HG03442 (cell line): ENCODE data around the gene BAHCC1.

Experiments used
- ATAC-seq: cut with Tn5 transposase; IDR thresholded peaks from one replicate; pipeline ENCODE4 v1.9.1; 2021; ENCODE audit warnings: mild to moderate bottlenecking, moderate library complexity; ENCODE audit not compliant: unreplicated experiment

BAHCC1 gene

DNA sequence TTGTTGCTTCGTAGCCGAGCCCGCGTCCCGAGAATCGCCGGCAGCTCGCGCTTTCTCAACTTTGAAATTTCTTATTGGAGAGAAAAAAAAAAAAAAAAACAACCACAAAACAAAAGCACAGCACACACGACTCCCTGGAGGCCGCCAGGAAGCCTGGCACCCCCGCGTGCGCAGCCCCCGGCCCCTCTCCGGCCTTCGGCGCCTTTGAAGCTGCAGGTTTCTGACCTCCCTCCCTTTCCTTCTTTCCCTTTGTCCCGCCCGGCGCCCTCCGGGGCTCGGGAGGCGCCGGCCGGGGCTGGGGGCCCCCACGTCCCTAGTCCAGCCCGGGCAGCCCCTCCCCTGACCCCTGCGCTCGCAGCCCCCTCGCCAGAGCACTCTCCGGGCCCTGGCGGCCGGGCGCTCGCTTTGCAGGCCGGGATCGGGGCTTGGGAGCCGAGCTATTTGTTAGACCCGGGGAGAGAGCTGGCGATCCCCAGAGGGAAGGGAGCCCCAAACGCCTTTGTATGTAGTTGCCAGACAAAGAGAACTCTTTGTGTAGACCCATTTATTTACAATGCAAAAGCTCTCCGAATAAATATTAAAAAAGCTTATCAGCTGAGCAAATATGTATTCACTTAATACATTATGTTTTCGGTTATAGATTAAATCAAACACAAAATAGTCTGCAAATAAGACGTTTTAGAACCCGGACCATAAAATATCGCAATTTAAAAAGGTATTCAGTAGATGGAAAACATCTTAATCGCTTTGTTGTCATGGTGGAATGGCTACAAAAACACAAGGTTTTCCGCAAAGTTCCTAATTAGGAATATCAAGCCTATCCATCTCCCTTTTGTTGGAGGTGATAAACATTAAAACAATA, 2.3 kb downstream of the BAHCC1 start:
- ATAC-seq = no peak

DNA sequence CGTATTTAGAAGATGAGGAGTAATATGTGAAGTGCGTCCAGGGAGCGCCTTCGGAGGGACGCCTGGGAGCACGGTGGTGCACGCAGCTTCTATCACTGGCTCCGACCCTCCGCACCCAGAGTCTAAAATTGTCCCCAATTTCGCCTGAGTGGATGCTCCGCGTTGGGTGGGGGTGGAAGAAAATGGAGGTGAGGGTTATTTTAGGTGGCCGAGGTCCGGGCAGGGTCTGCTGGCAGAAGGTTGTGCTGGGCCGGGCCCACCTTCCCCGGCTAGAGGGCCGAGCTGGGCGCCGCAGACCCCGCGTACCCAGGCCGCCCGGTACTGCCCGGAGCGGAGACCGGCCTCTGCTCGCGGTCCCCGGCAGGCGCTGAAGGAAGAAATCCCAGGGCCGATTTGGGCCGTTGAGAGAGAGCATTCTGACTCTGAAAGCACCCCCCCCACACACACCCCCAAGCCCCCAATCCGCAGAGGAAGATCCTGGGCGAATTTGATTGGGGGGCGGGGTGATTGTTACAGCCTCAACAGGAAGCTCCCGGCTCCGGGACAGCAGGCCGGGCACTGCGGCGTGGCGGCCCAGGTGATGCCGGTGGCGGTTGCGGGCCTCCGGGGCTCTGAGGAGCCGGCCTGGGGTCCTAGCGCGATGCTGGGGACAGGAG, 3.0 kb downstream of the BAHCC1 start:
- ATAC-seq = no peak

DNA sequence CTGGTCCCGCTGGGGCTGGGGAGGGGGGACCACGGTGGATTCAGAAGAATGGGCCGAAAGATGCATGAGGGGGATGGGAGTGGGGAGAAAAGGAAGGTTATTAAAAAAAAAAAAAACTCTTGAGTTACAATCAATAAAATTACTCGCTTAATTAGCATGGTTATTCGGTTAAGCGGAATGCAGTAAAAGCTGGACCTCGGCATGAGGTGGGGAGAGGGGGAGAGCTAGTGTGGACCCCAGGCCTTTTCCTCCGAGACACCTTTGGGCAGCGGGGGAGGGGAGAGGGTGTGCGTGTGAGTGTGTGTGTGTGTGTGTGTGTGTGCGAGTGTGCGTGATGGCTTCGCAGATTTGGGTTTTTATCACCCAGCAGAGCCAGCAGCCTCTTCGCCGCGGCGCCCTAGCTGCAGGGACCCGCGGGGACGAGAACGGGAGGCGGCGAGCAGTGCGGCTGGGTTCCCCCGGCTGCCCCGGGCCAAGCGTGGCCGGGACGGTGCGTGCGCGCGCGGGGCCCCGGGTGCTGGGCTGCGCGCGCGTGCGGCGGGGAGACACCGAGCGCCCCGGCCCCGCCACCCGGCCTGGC, 3.7 kb downstream of the BAHCC1 start:
- no peak for ATAC-seq

DNA sequence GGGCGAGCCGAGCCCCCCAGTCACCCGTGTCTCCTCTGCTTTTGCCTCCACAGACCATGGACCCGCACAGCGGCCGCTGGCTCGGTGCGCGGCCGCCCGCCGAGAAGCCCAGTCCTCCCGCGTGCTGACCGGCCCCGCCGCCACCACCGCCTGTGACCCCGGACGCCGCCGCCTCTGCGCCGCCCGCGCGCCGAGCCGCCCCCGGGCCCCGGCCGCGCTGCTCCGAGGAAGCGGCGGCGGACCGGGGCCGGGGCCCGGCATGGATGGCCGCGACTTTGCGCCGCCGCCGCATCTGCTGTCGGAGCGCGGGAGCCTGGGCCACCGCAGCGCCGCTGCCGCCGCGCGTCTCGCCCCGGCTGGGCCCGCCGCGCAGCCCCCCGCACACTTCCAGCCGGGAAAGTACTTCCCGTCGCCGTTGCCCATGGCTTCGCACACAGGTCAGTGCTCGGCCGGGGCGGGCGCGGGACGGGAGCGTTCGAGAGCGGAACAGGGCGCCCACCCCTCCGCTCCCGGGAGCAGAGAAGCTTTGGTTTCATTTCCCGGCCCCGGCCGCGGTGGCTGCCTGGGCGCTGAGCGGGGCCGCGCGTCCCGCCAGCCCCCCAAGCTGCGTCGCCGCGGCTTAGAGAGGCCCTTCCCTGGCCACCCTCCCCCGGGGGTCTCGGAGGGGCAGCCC, 4.4 kb downstream of the BAHCC1 start:
- no peak for ATAC-seq

DNA sequence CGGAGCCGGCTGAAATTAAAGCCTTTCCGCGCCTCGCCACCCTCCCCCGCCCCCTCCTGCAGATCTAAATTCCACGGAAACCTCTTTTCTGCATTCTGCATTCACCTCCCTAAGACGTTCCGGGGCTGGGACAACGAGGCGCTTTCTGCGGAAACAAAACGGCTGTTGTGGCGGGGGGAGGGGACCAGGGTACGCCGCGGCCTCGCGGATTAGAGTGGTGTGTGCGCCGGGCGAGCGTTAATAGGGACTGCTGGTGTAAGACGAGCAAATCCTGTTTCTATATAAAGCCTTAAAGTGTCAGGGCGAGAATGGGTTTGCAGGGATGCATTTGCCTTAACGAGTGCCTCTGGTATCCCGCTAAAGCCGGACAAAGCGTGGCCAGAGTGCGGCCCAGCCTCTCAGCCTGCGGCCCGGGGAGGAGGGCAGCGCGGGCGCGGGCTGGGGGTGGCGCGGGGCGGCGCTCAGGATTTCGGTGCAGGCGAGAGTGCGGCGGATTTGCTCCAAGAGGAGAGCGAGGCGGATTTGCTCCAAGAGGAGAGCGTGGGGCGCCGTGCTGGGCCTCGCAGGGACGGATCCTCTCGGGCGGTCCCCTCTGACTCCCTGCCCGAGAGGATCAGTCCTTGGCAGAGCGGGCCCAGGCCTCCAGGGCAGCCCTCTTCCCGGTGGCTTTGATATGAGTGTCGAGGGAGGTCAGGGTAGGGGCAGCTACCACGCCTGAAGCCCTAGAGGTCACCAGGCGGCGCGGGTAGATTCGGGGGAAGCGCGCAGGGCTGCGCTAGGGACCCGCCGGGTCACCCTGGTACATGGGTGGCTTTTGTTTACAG, 5.1 kb downstream of the BAHCC1 start:
- ATAC-seq = no peak

DNA sequence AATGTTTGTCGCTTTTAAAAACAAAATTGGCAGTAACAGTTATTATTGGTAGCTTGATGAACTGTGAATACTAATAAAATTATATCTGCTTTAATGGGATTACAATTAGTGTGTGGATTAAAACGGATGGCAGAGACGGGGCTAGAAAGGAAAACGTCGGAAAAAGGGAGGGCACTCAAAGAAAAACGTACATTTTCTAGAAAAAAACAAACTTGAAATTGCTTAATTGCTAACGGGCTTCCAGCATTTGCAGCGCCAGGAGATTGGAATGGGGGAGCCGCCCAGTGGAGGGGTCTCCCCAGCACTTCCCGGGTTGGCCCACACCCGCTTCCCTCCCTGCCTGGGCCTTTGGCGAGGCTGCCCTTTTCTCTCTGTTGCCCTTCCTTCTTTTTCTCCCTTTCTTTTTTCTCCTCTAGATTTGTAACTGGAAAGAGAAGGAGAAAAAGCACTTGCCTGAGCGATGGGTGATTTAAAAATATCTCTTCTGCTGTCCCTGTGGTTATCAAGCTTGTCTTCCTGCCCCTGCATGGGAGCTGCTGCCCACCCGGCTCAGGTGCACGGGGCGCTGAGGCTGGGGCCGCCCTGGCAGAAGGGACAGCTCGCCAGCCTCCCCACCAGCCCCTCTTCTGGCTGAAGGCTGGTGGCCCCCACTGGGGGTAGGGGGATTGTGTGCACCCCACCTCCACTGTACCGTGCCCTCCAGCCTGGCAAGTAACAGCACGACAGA, 5.9 kb downstream of the BAHCC1 start:
- no peak for ATAC-seq

DNA sequence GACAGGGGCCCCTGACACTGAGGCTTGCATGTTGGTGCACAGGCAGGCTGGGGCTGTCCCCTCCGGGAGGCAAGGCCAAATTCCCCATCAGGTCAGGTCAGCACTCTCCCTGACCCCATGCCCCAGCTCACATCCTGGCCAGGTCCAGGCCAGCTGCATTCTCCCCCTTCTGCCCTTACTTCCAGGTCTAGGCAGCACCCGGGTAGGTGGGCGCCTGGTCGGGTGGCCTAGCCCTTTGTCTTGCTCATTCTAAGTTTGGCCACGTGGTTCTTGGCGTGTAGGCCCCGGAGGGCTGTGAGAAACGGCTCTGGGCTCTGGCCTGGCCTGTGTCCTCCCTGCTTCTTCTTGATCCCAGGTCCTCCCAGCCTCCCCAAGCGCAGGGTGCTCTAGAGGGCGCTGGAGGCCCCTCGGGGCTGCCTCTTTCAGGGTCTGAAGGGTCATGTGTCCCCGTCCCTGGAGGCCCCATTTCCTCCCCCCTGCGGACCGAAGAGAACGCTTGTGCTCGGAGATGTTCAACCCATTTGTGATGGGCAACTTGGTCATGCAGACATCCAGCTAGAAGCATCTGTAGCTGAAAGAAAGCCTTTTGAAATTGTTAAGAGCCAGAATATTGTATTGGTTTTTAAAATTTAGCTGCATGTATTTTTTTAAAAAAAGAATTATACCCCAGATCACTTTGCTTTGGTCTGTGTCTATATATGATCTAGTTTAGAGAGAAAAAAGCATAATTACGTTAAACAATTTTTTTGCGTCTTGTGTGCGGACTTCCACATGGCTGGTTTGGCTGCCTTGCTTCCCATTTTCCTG, 6.7 kb downstream of the BAHCC1 start:
- ATAC-seq = no peak

DNA sequence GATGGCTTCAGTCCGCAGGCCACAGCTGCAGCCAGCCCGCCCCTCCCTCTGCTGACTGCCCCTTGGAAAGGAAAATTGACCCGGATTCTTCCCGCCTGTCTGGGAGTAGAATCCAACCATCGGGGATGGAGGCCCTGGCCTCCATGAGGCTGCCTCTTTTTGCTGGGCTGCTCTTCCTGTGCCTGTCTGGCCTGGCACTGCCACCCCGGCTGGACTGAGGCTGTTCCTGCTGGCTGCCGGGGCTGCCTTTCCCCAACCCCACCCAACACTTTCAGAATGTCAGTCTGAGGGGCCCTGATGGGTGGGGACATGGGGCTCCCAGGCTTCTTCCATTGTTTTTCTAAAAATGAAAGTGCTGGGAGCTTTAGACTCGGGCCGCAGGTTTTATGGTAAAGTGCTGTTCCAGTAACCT, 7.3 kb downstream of the BAHCC1 start:
- no peak for ATAC-seq

DNA sequence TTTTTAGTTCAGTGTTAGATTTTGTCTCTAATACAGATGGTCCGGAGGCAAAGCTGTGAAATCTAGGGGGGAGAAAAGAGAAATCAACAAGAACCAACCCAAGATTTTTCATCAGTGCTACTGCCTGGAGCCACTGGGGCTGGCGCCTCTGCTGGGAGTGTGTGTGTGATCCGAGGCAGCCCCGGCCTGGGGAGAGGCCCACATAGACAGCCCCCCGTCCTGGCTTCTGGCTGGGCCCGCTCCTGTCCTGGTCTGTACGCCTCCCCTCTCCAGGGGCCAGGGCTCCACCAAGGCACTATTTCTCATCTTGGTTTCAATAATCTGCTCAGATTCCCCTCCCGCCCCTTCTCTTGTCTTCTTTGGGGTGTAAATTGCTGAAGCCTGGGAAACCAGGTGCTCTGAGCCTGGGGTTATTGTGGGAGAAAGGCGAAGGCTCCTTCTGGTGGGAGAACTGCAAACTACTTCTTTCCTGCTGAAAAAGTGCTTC, 7.8 kb downstream of the BAHCC1 start:
- no peak for ATAC-seq

DNA sequence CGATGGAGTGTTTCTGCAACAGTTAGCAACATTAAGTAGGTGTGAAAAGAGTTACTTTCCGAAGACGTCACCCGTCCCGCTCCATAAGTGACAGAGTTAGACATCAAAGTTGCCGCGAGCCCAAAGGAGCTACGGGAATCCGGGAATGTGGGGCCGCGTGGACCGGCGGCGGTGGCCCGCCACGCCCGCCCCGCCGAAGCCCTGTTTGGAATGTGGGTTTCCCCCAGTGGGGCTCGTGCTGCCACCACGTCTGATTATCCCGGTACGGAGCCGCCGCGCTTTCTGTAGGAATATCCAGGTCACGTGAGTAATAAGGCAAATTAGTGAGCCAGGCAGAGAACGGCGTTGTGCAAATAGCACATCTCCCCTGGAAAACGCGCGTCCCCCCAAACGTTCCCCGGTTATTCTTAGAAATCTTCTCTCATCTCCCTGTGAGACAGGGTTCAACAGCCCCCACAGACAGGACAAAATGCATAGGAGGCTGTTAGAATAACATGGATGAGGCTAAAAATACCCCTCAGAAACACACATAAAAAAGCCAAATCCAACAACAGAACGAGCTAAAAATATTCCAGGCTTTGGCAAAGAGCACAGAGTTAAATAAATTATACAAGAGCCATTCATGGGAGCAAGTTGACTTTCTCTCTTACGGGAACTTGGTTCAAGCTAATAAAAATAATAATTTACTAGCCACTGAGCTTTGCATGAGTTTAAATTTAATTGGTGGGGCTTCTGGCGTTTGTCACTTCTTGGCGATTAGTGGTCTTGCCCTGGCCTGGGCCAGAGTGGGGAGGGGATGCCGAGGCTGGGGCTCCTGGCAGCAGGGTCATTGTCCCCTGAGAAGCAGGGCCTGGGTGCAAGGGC, 8.6 kb downstream of the BAHCC1 start:
- no peak for ATAC-seq

DNA sequence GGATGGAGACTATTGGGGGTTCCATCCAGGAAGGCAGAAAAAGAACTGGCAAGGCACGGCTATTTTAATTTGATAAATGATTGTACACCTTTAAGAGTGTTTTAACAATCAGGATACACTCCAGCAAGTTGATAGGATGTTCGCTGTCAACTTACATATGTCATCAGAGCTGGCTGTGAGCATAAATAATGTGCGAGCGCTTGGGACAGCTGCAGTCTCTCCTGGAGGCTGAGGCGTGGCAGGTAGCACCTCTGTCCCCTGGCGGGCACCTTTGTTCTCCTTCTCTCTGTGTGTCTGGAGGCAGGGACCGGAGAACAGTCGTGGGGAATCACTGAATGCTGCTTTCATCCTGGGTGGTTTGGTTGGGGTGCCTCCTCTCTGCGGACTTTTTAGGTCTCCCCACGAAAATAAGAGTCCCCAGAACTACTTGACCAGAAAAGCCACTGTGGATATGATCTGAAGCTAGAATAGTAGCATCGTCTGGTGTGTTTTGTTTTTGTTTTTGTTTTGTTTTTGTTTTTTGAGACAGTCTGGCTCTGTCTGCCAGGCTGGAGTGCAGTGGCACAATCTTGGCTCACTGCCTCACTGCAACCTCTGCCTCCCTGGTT, 9.4 kb downstream of the BAHCC1 start:
- ATAC-seq = no peak

DNA sequence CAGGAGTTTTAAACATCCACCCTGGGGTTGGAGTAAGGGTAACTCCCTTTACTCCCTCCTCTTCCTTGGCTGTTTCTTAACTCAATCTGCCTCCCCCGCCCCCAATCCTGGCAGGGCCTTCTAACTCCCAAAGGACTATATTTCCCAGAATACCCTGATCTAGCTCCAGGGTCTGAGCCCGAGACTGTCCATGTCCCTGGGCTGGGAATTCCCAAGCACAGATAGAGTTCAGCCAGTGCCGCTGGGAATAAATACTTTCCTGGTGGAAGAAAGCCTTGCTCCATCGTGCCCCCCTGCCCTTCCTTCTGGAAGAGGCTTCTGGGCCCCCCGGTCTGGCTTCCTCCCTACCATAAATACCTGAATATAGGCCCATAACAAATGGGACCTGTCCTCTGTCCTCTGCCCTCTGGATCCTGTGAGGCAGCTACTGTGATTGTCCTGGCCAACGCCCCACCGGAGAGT, 10.2 kb downstream of the BAHCC1 start:
- ATAC-seq = no peak

DNA sequence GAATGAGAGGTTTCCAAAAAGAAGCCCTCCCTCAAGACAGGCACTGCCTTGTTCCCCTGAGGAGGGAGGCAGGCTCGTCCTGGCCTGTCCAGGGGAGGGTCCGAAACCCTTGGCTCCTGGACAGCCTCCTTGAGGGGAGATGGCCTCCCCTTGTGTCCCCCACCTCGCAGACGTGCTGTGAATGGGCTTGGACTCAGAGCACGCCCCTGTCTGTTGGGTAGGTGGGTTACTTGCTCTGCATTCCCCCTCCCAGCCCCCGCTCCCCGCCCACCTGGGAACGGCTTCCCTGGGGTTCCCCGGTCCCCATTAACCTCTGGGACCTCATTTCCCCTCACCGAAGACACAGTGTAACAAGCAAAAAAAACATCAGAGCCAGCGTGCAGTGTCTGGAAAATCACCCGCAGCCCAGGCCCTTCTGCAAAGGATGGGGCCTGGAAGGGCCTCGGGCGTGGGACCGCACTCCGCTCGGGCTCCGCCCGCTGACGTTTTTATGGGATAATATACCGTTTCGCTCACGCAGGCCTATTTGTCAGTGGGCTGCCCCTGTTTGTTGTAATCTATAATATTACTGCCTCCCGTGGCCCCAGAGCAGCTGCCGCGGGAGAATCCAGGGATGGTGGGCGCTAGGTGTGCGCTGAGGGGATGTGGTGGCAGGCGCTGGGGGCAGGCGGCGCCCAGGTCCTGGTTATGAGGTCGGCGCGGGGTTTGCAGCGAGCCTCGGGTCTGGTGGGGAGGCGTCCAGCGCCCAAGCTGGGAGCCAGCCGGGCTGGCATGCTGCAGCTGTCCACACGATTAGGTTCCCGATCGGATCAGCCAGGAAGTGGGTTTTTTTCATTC, 11.1 kb downstream of the BAHCC1 start:
- no peak for ATAC-seq

DNA sequence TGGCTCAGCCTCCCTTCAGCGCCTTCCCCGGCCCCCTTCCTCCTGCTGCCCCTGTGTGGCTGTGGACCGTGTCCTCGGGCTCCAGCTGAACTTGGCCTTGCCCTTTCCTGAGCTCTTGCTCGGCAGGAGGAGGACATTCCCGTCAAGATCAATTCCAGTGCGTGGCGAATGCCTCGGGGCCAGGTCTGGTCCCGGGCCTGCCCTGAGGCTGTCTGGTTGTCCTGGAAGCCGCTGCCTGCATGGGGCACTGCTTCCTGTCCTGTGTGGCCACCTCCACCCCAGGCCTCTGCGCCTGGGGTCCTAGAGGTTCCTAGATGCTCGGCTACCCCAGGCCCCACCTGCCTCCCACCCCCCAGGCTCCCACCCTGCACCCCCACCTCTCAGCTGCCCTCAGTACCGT, 12.8 kb downstream of the BAHCC1 start:
- no peak for ATAC-seq

DNA sequence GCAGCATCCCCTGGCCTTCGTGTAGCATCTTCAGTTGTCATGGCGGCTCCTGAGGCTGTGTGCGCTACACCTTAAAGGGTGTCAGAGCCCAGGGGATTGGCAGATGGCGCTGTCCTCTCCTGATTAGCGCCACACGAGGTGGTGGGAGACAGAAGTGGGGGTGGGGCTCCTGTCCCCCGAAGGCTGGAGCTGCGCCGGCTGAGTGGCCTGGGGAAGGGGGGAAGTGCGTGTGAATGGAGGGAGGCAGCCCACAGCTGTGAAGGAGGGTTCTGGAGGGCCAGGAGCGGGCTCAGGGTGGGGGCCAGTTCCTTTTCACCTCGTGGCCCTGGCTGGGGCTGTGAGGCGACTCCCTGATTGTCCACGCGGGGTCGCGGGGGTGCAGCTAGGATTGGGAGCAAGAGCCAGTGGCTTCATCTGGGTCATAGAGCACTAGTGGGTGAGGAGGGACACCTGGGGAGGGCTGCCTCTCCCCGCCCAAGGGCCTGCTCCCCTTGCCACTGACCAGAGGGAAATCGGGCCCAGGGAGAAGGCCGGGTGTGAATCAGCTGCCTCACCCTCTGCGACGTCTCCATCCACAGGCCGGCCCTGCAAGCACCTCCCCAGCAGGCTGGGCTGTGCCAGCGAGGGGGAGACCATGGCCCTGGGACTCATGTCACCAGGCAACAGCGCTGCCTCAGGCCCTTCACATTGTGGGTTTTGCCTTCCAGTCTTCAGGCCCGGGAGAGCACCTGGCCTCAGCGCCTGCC, 14.1 kb downstream of the BAHCC1 start:
- ATAC-seq = no peak

DNA sequence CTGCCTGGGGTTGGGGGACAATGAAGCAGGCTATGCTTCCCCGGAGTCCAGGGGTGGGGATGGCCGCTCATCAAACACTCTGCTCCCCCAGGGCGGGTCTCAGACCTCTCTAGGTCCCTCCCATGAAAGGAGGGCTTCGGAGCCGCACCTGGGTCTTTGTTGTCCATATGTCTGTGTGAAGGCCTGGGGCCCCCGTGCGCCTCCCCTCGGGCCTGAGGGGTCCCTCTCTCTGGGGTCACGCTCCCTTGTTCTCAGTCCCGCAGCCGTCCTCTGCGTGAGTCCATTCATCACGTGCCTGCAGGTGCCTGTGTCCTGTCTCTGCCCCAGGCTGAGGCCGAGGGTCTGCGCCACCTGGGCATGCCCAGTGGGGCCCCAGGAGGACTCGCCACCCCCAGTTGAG, 15.6 kb downstream of the BAHCC1 start:
- no peak for ATAC-seq
